ENCODE data around the gene FGF14. TPM values are rescaled to one million over a fixed set of nuclear protein-coding genes. Genes with fewer than 3 reads are reported as not detected.

The FGF14 gene
- total RNA-seq, 4 donors from 2014 or later: under 0.01 to 2.4 (median 0.99) TPM

DNA sequence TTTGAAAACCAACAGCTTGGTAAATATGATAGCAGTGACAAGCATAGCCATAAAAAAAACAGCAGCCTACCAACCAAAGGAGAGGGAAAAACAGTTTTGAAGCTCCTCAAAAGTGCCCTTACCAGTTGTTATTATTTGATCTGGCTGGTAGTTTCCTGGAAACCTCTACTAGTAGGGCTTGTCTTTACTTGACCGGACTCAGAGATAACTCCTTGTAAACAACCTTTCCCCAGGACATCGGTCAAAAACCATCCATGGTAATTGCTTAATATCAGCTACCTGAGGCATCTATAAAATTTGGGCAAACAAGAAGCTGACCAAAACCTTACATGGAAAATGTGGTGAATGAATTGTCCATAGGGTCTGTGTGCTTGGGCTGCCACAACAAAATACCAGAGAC, 210.9 kb downstream of the FGF14 start:
- Histone ChIP-seq H3K9me3 (no peaks in the 10 kb centered on the region), H3K4me1 (no peaks in the 10 kb centered on the region), H3K4me3 (no peak overlapping the region), H3K27me3 (no peaks in the 10 kb centered on the region), H3K36me3 (no peaks in the 10 kb centered on the region), H3K27ac (no peak overlapping the region)
- intact Hi-C loops (cut with DNase I; ENCODE audit: low total_unique reads): loop anchor here (10.0 kb wide), 1 partner anchor 1564 kb away; no protein-coding TSS in a partner anchor
- no peak for TF ChIP-seq EP300 (IDR thresholded peaks at IDR 0.05; ENCODE audit: low read depth)
- no peak for TF ChIP-seq POLR2A (IDR thresholded peaks at IDR 0.05)
- TF ChIP-seq, protein P1, sequence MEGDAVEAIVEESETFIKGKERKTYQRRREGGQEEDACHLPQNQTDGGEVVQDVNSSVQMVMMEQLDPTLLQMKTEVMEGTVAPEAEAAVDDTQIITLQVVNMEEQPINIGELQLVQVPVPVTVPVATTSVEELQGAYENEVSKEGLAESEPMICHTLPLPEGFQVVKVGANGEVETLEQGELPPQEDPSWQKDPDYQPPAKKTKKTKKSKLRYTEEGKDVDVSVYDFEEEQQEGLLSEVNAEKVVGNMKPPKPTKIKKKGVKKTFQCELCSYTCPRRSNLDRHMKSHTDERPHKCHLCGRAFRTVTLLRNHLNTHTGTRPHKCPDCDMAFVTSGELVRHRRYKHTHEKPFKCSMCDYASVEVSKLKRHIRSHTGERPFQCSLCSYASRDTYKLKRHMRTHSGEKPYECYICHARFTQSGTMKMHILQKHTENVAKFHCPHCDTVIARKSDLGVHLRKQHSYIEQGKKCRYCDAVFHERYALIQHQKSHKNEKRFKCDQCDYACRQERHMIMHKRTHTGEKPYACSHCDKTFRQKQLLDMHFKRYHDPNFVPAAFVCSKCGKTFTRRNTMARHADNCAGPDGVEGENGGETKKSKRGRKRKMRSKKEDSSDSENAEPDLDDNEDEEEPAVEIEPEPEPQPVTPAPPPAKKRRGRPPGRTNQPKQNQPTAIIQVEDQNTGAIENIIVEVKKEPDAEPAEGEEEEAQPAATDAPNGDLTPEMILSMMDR (IDR thresholded peaks at IDR 0.05): no peak
- TF ChIP-seq POLR2AphosphoS5 (IDR thresholded peaks at IDR 0.05): no peak
- in situ Hi-C loops (cut with MboI; ENCODE audit: low pct_ligation_motif_present in 1 of 4, low pct_unique_long_range_greater_than_20kb in 1 of 4, low sequenced_read_pairs in 3 of 4): no loop called here
- no peak for DNase-seq
- WGBS, 2 donors (ENCODE audit: low coverage in 1 of 2): 62 to 80% methylated on average over 2 of the region's 2 CpGs

DNA sequence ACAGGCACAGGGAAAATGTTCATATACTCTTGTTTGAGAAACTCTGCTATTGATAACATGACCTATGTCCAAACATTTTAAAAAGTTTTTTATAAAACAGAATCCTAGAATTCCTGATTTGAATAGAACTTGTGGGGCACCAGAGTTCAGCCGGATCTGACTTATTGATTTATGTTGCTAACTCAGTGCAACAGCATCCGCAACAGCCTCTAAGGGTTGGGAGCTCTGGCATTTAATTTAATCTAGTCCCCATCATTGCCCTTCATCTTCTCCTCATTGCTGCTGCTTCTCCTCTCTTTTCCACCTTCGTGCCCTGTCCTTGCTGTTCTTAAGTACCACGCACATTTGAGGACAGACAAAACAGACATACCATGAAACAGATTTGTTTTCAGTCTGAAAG, 214.5 kb downstream of the FGF14 start:
- intact Hi-C loops (cut with DNase I; ENCODE audit: low total_unique reads) (no loop called here), in situ Hi-C loops (cut with MboI; ENCODE audit: low pct_ligation_motif_present in 1 of 4, low pct_unique_long_range_greater_than_20kb in 1 of 4, low sequenced_read_pairs in 3 of 4) (no loop called here)
- whole genome bisulfite sequencing, 2 donors (ENCODE audit: low coverage in 1 of 2): 65 to 84% methylated on average over 4 of the region's 4 CpGs
- Histone ChIP-seq H3K27me3 (no peaks in the 10 kb centered on the region), H3K4me1 (no peaks in the 10 kb centered on the region), H3K36me3 (no peaks in the 10 kb centered on the region), H3K27ac (no peak overlapping the region), H3K9me3 (no peaks in the 10 kb centered on the region), H3K4me3 (no peak overlapping the region)
- DNase-seq: no peak
- no peak for TF ChIP-seq POLR2AphosphoS5 (IDR thresholded peaks at IDR 0.05)
- TF ChIP-seq EP300 (IDR thresholded peaks at IDR 0.05; ENCODE audit: low read depth): no peak
- TF ChIP-seq POLR2A (IDR thresholded peaks at IDR 0.05): no peak
- TF ChIP-seq, protein P1 (IDR thresholded peaks at IDR 0.05): no peak

DNA sequence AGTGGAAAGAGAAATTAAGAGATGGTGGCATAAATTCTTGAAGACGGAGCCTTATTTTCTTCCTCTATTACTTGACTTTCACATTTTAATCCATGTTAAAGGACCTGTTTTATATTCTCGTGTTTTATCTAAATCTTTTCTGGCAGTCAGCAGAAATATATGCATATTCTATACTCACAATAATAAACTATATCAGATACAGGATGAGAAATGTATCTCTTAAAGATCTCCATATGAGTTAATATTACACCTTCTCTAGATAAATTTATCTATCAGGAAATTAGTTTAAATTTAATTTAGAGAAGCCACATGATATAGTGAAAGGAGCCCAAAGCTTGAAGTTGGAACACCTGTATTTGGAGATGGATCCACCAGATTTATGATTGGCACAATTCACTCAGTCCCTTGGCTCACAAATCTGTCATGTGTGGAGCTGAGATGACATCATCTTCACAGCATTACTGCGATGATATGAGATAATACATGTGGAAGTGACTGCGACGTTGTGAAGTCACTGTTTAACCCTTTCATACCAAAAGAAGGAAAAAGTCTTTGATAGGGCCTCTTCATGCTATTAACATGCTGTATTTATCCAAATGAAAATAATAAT, 216.4 kb downstream of the FGF14 start:
- no peaks in the 10 kb centered on the region for H3K9me3 ChIP-seq
- 44 to 75% methylated on average over 2 to 5 of the region's 5 CpGs for WGBS, 2 donors (ENCODE audit: low coverage in 1 of 2)
- in situ Hi-C loops (cut with MboI; ENCODE audit: low pct_ligation_motif_present in 1 of 4, low pct_unique_long_range_greater_than_20kb in 1 of 4, low sequenced_read_pairs in 3 of 4): no loop called here
- no peak overlapping the region for H3K27ac ChIP-seq
- H3K27me3 ChIP-seq: no peaks in the 10 kb centered on the region
- no peak for DNase-seq
- no peak overlapping the region for H3K4me3 ChIP-seq
- no peaks in the 10 kb centered on the region for H3K4me1 ChIP-seq
- no peak for TF ChIP-seq POLR2A (IDR thresholded peaks at IDR 0.05)
- TF ChIP-seq, protein P1 (IDR thresholded peaks at IDR 0.05): no peak
- TF ChIP-seq POLR2AphosphoS5 (IDR thresholded peaks at IDR 0.05): no peak
- no peak for TF ChIP-seq EP300 (IDR thresholded peaks at IDR 0.05; ENCODE audit: low read depth)
- intact Hi-C loops (cut with DNase I; ENCODE audit: low total_unique reads): no loop called here
- no peaks in the 10 kb centered on the region for H3K36me3 ChIP-seq

DNA sequence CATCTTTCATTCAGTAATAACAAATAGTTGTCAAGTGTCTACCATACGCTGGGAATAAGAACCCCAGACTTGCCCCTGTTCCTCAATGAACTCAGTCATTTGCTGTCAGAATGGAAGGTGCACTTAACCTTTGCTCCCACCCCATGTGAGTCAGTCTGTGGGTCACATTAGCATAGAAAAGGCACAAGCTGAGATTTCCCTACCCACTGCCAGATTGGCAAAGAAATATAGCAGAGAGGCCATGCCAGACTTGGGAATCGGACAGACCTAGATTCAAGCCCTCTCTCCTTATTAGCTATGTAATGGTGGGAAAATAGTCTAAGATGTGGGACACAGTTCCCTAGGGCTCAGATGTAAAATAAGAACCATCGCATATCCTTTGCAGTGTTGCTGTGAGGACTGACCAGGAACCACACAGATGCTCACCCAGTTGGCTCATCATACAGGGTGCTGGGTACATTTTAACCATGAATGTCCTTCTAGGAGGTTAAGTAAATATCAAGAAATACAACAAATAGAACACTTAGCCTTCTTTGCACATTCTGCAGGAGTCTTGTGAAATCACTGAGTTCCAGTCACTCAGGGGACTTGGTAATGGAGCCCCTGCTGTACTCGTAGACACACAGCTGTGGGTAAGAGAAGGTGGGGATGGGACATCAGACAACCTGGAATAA, 218.2 kb downstream of the FGF14 start:
- Histone ChIP-seq H3K27ac (no peak overlapping the region), H3K36me3 (no peaks in the 10 kb centered on the region), H3K4me1 (no peaks in the 10 kb centered on the region), H3K9me3 (no peaks in the 10 kb centered on the region), H3K27me3 (no peaks in the 10 kb centered on the region), H3K4me3 (no peak overlapping the region)
- DNase-seq: no peak
- 71 to 78% methylated on average over 4 of the region's 4 CpGs for WGBS, 2 donors (ENCODE audit: low coverage in 1 of 2)
- intact Hi-C loops (cut with DNase I; ENCODE audit: low total_unique reads) (no loop called here), in situ Hi-C loops (cut with MboI; ENCODE audit: low pct_ligation_motif_present in 1 of 4, low pct_unique_long_range_greater_than_20kb in 1 of 4, low sequenced_read_pairs in 3 of 4) (no loop called here)
- TF ChIP-seq POLR2A (IDR thresholded peaks at IDR 0.05) (no peak), EP300 (IDR thresholded peaks at IDR 0.05; ENCODE audit: low read depth) (no peak), POLR2AphosphoS5 (IDR thresholded peaks at IDR 0.05) (no peak)
- TF ChIP-seq, protein P1 (IDR thresholded peaks at IDR 0.05): no peak
